Activated naive CD8-positive, alpha-beta T cell treated with anti-CD3 and anti-CD28 coated beads, Interleukin-2, amount 10 ng/mL, durations not matched to agents 7 days and 5 days (primary cell): Measurements from ENCODE around the gene PDE8B. TPM values are rescaled to one million over a fixed set of nuclear protein-coding genes. Genes with fewer than 3 reads are reported as not detected.

Experiments
- ATAC-seq: fragments of 150-1000 bp; cut with Tn5 transposase; one replicate; pipeline ENCODE4 v1.10.0; 2021; ENCODE audit warnings: low read depth, moderate library complexity
- POLR2A ChIA-PET: fragments of 350-600 bp; sonication (Branson Sonifier 250); formaldehyde crosslinking; loops from one replicate; lab custom pipeline; 2021; ENCODE audit warnings: antibody characterized with exemption; lab: Charles Lee
- DNase-seq: peaks from one replicate; pipeline ENCODE4 v3.0.0; 2021
- H3K27ac Mint-ChIP-seq: one replicate; pipeline ENCODE4 v1.8.0; 2022; ENCODE audit warnings: mild to moderate bottlenecking, mixed read lengths
- H3K27me3 Mint-ChIP-seq: one replicate; pipeline ENCODE4 v1.8.0; 2022; ENCODE audit warnings: mild to moderate bottlenecking, moderate library complexity, mixed read lengths
- H3K36me3 Mint-ChIP-seq: one replicate; pipeline ENCODE4 v1.8.0; 2021; ENCODE audit warnings: mild to moderate bottlenecking, mixed read lengths
- H3K4me1 Mint-ChIP-seq: one replicate; pipeline ENCODE4 v1.8.0; 2021; ENCODE audit warnings: mixed read lengths
- H3K4me3 Mint-ChIP-seq: one replicate; pipeline ENCODE4 v1.8.0; 2022; ENCODE audit warnings: mild to moderate bottlenecking, moderate library complexity, mixed read lengths
- H3K9me3 Mint-ChIP-seq: one replicate; pipeline ENCODE4 v1.8.0; 2021; ENCODE audit warnings: mixed read lengths
- total RNA-seq, 2 experiments: library from RNA; stranded (reverse); gene quantifications; one replicate each; pipeline ENCODE4 v1.2.3, GENCODE V29; 2021

PDE8B gene
- total RNA-seq, 2 experiments from 2014 or later = 0.19 to 0.23 TPM

DNA sequence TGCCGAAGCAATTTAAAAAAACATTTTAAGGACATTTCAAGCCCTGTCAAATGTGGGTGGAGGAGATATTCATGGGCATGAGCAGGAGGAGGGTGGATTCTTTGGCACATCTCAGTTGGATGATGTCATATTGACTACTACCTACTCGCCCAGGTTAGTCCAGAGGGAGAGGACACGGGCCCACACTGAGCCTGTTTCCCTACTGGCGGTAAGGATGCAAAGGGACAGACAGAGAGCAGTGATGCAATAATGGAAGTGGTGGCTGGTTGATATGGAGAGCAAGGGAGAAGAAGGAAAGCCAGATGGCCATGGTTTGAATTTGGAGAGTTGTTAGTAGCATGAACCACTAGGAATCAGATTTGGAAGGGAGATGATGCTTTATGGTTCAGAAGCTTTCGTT lies 34.1 kb upstream of the PDE8B start:
- Mint-ChIP-seq H3K4me3 (no peak overlapping the region), H3K36me3 (no peaks in the 10 kb centered on the region), H3K4me1 (peaks cover 2% of the 10 kb centered on the region)

DNA sequence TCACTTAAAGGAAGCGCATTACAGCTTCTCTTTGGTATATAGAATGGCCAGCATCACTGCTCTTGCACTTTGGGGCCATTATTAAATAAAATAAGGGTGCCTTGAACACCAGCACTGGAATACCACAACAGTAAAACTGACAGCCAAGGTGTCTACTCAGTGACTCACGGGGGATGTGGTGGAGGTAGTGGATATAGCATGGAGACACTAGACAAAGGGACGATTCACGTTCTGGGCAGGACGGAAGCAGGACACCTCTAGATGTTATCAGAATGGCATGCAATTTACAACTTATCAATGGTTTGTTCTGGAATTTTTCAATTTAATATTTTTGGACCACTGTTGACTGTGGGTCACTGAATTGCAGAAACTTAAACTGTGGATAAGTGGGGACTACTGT lies 32.9 kb upstream of the PDE8B start:
- DNase-seq = no peak
- Mint-ChIP-seq H3K4me1 (peaks cover 2% of the 10 kb centered on the region), H3K9me3 (no peaks in the 10 kb centered on the region), H3K4me3 (no peak overlapping the region), H3K27me3 (peaks cover 42% of the 10 kb centered on the region), H3K27ac (no peak overlapping the region), H3K36me3 (no peaks in the 10 kb centered on the region)
- no peak for ATAC-seq
- POLR2A ChIA-PET = no interaction called here

More for the DNA sequence above, 34.1 kb upstream of the PDE8B start:
- DNase-seq = no peak
- ATAC-seq = no peak
- H3K27me3 Mint-ChIP-seq = peaks cover 33% of the 10 kb centered on the region
- no peak overlapping the region for H3K27ac Mint-ChIP-seq
- POLR2A ChIA-PET = no interaction called here
- no peaks in the 10 kb centered on the region for H3K9me3 Mint-ChIP-seq

DNA sequence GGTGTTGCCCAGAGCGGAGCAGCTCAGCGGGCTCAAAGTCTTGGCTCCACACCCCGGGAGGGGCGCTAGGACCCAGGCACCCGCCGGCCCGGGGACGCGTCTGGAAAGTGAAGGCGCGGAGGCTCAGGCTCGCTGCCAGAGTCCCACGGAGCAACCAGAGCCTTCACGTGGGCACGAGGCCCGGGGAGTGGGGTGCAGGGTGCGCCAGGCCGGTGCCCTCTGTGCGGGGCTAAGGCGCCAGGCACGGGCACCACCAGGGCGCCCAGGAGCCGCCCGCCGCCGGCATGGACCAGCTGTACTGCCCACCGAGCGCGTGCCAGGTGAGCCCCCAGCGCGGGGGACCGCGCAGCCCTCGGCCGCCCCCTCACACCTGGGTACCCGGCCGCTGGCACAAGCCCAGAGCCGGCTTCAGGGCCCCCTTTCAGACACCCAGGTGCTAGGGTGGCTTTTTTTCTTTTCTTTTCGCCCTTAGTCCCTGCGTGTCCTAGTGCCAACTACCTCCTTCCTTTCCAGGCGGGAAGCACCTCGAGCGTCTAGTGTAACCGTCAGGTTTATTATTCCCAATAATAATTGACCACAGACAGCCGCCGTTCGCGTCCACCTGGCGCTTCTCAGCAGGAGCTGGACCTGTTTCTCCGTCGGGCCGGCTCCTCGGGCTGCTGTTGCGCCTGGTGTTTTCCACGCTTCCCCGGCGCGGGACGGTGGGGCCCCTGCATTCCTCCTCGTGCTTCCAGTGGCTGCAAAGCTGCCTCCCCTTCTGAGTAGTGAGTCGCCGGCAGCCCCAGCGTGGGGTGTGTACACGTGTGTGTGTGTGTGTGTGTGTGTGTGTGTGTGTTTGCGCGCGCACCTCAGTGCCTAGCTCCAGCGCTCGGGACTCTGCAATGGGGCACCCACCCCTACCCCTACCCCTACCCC lies 30.1 kb upstream of the PDE8B start:
- no peak for ATAC-seq
- POLR2A ChIA-PET = no interaction called here
- Mint-ChIP-seq H3K36me3 (no peaks in the 10 kb centered on the region), H3K4me3 (peak overlapping the region; percentile 32), H3K27ac (no peak overlapping the region), H3K4me1 (peaks cover 2% of the 10 kb centered on the region), H3K9me3 (no peaks in the 10 kb centered on the region), H3K27me3 (peaks cover 55% of the 10 kb centered on the region)
- peak; percentile 31 for DNase-seq

DNA sequence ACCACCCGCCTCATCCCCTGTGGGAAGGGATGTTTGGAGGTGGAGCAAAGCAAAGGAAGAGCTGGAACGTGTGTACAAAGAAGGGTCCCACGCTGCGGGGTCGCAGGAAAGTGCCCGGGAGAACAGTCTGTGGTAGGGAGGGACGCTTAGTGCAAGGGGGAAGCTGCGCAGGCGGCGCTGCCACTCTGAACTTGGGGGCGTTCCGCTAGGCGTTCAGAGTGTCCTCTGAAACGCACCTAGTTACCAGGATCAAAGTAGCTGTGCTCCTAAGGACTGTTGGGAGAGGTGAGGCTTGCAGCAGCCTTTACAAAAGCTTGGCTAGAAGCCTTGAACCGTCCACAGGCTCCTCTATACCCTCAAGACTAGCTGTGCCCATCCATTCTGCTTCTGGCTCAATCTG lies 29.3 kb upstream of the PDE8B start:
- H3K36me3 Mint-ChIP-seq = no peaks in the 10 kb centered on the region
- H3K4me3 Mint-ChIP-seq = peak overlapping the region; percentile 22
- H3K27me3 Mint-ChIP-seq = peaks cover 55% of the 10 kb centered on the region
- no peak for DNase-seq
- no peaks in the 10 kb centered on the region for H3K9me3 Mint-ChIP-seq
- H3K27ac Mint-ChIP-seq = no peak overlapping the region
- no peak for ATAC-seq
- H3K4me1 Mint-ChIP-seq = peaks cover 2% of the 10 kb centered on the region
- POLR2A ChIA-PET = no interaction called here

DNA sequence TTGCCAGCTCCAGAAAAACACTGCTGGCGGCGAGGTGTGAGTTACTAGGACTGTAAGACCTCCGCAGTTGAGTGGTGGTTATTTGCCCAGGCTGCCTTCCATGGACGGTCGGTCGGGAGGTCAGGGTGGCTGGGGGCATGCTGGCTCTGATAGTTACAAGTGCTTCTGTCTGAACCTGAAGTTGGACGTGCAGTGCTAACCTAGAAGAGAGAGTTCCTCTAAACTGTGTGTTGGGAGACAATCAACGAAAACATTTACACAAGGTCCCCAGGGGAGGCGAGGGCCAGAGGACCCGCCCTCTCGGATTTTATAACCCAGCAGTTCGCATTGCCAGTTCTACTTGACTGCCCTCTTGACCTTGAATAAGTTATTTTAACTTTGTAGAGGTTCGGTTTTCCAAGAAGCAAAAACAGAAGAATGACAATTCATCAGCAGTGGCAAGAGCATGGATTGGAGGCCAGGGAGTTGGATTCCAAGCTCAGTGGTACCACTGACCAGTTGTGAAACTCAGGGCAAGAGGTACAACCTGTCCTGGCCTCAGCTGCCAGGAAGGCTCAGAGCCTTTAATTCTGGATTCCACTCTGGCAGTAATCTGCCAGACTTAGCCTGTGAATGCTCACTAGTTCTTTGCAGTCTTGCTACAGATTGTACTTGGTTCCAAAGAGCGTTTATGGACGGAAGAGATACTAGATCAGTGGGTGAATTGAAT lies 28.7 kb upstream of the PDE8B start:
- no peak for DNase-seq
- no peak for ATAC-seq
- H3K4me1 Mint-ChIP-seq = peaks cover 2% of the 10 kb centered on the region
- H3K27me3 Mint-ChIP-seq = peaks cover 60% of the 10 kb centered on the region
- no peaks in the 10 kb centered on the region for H3K9me3 Mint-ChIP-seq
- H3K36me3 Mint-ChIP-seq = no peaks in the 10 kb centered on the region
- H3K27ac Mint-ChIP-seq = no peak overlapping the region
- POLR2A ChIA-PET = no interaction called here
- no peak overlapping the region for H3K4me3 Mint-ChIP-seq

GRCh38 chr5:77182367-77182766 lies 28.1 kb upstream of the PDE8B start:
- no peak overlapping the region for H3K4me3 Mint-ChIP-seq
- peaks cover 2% of the 10 kb centered on the region for H3K4me1 Mint-ChIP-seq
- ATAC-seq = no peak
- H3K27ac Mint-ChIP-seq = no peak overlapping the region
- no peak for DNase-seq
- peaks cover 60% of the 10 kb centered on the region for H3K27me3 Mint-ChIP-seq
- POLR2A ChIA-PET = no interaction called here
- no peaks in the 10 kb centered on the region for H3K36me3 Mint-ChIP-seq
- no peaks in the 10 kb centered on the region for H3K9me3 Mint-ChIP-seq

- Mint-ChIP-seq H3K27ac (no peak overlapping the region), H3K27me3 (peaks cover 25% of the 10 kb centered on the region), H3K36me3 (no peaks in the 10 kb centered on the region), H3K4me1 (no peaks in the 10 kb centered on the region), H3K4me3 (no peak overlapping the region), H3K9me3 (no peaks in the 10 kb centered on the region)
- DNase-seq (no peak), ATAC-seq (no peak)
- POLR2A ChIA-PET = no interaction called here
Measured at GRCh38 chr5:77186652-77187370, 23.7 kb upstream of the PDE8B start.

DNA sequence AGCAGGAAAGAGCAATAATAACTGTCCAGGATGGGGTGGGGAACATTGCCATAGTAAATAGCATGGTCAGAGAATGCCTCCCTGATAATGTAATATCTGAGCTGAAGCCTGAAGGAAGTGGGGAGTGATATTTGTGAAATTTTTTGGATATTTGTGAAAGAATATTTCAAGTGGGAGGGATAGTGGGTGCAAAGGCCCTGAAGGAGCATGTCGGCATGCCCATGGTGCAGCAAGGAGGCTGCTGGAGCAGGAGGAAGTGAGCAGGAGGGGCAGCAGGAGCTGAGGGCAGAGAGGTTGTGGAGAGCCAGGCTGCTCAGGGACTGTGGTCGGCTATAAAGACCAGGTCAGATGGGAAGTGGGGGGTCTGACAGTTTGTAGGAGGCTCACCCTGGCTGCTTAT lies 21.1 kb upstream of the PDE8B start:
- no peaks in the 10 kb centered on the region for H3K36me3 Mint-ChIP-seq
- no peak for DNase-seq
- peaks cover 7% of the 10 kb centered on the region for H3K27me3 Mint-ChIP-seq
- H3K9me3 Mint-ChIP-seq = no peaks in the 10 kb centered on the region
- H3K4me3 Mint-ChIP-seq = no peak overlapping the region
- H3K4me1 Mint-ChIP-seq = no peaks in the 10 kb centered on the region
- POLR2A ChIA-PET = no interaction called here
- H3K27ac Mint-ChIP-seq = no peak overlapping the region
- no peak for ATAC-seq

GRCh38 chr5:77192441-77193050 lies 17.9 kb upstream of the PDE8B start:
- no peak for ATAC-seq
- POLR2A ChIA-PET = no interaction called here
- Mint-ChIP-seq H3K36me3 (no peaks in the 10 kb centered on the region), H3K9me3 (no peaks in the 10 kb centered on the region), H3K4me1 (no peaks in the 10 kb centered on the region), H3K4me3 (no peak overlapping the region), H3K27ac (no peak overlapping the region), H3K27me3 (peaks cover 7% of the 10 kb centered on the region)
- DNase-seq = no peak

DNA sequence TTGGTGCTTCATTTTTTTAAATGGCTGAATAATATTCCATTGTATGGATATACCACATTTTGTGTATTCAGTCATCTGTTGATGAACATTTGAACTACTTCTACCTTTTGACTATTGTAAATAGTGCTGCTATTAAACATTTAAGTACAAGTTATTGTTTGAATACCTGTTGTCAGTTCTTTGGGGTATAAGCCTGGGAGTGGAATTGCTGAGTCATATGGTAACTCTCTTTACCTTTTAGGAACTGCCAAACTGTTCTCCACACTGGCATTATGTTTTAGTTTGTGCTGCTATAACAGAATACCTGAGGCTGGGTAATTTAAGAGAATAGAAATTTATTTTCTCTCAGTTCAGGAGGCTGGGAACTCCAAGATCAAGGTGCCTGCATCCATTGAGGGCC lies 15.7 kb upstream of the PDE8B start:
- Mint-ChIP-seq H3K27ac (no peak overlapping the region), H3K9me3 (peaks cover 7% of the 10 kb centered on the region), H3K36me3 (peaks cover 3% of the 10 kb centered on the region), H3K4me3 (no peak overlapping the region), H3K27me3 (peaks cover 7% of the 10 kb centered on the region), H3K4me1 (no peaks in the 10 kb centered on the region)
- no peak for DNase-seq
- ATAC-seq = no peak
- POLR2A ChIA-PET = no interaction called here

- Mint-ChIP-seq H3K36me3 (peaks cover 3% of the 10 kb centered on the region), H3K4me3 (no peak overlapping the region), H3K4me1 (peaks cover 2% of the 10 kb centered on the region), H3K27me3 (peaks cover 9% of the 10 kb centered on the region), H3K9me3 (peaks cover 7% of the 10 kb centered on the region), H3K27ac (no peak overlapping the region)
- no peak for DNase-seq
- ATAC-seq = no peak
- POLR2A ChIA-PET = no interaction called here
Measured at GRCh38 chr5:77197840-77198554, 12.5 kb upstream of the PDE8B start.

DNA sequence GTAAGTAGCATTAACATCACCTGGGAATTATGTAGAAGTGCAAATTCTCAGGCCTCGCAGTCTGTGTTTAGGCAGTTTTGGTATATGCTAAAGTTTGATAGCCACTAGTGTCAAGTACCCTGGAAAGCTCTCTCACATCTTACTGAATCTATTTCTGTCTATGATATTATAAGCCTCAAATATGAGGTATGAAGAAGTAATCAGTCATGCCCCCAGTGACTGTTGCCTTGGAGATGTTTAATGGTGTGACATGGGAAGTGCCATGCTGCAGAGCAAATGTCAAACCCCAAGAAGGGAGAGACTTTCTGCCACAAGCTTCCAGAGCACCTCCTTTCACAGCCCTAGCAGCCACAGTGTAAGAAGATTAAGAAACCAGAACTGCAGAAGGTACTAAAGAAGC lies 9.8 kb upstream of the PDE8B start:
- no peak for ATAC-seq
- Mint-ChIP-seq H3K36me3 (peaks cover 3% of the 10 kb centered on the region), H3K27me3 (peaks cover 7% of the 10 kb centered on the region)

GRCh38 chr5:77202145-77202544 lies 8.3 kb upstream of the PDE8B start:
- peaks cover 3% of the 10 kb centered on the region for H3K36me3 Mint-ChIP-seq
- ATAC-seq (no peak), DNase-seq (no peak)
- H3K4me1 Mint-ChIP-seq = peaks cover 2% of the 10 kb centered on the region
- no peak overlapping the region for H3K4me3 Mint-ChIP-seq
- H3K9me3 Mint-ChIP-seq = peaks cover 7% of the 10 kb centered on the region
- peaks cover 7% of the 10 kb centered on the region for H3K27me3 Mint-ChIP-seq
- POLR2A ChIA-PET = no interaction called here
- H3K27ac Mint-ChIP-seq = no peak overlapping the region

More for the DNA sequence above, 9.8 kb upstream of the PDE8B start:
- H3K4me3 Mint-ChIP-seq = no peak overlapping the region
- peaks cover 7% of the 10 kb centered on the region for H3K9me3 Mint-ChIP-seq
- H3K27ac Mint-ChIP-seq = no peak overlapping the region
- POLR2A ChIA-PET = no interaction called here
- DNase-seq = no peak
- peaks cover 2% of the 10 kb centered on the region for H3K4me1 Mint-ChIP-seq
